GM12878 (cell line): Measurements from ENCODE around the gene EIF1AD. TPM values are rescaled to one million over a fixed set of nuclear protein-coding genes. Genes with fewer than 3 reads are reported as not detected.

Experiments used
- ATAC-seq: fragments of 200-7000 bp; cut with Tn5 transposase; 3 replicates; pipeline ENCODE4 v1.9.1; 2020; ENCODE audit warnings: mild to moderate bottlenecking, moderate library complexity
- BruUV-seq: library from RNA; stranded (reverse); fragments of 400-500 nt; replicated peaks from 2 replicates; lab custom pipeline; 2021; lab: Mats Ljungman, UMichigan
- CTCF ChIA-PET: fragments of 300-600 bp; sonication (Branson Sonifier 250); formaldehyde crosslinking; extraction: SDS; loops from one replicate; lab custom pipeline; 2021; ENCODE audit warnings: inconsistent platforms; lab: Yijun Ruan, JAX
- POLR2A ChIA-PET: fragments of 350-600 bp; formaldehyde crosslinking; extraction: SDS; loops from one replicate; lab custom pipeline; 2021; ENCODE audit warnings: inconsistent platforms; lab: Charles Lee
- RAD21 ChIA-PET: fragments of 300-600 bp; sonication (Branson Sonifier 250); formaldehyde crosslinking; loops from one replicate; lab custom pipeline; 2023; ENCODE audit warnings: antibody characterized with exemption; ENCODE audit not compliant: unreplicated experiment; lab: Charles Lee
- SMC1A ChIA-PET: fragments of 300-600 bp; sonication (Branson Sonifier 250); formaldehyde crosslinking; loops from one replicate; lab custom pipeline; 2023; ENCODE audit not compliant: unreplicated experiment, uncharacterized antibody; lab: Charles Lee
- DNase-seq: peaks from one replicate; pipeline ENCODE4 v3.0.0-alpha.2; 2011; ENCODE audit warnings: low read depth, low spot score
- FAIRE-seq: peaks from 3 replicates; lab custom pipeline; 2011; peaks lifted over from hg19 to GRCh38; lab: Jason Lieb, UNC
- H2AFZ ChIP-seq: 2 replicates; pipeline ENCODE4 v1.6.0; 2011; ENCODE audit warnings: low read depth, low read length, control low read depth; ENCODE audit not compliant: control insufficient read depth
- H3K27ac ChIP-seq: 2 replicates; pipeline ENCODE4 v1.5.1; 2011; ENCODE audit warnings: control low read depth; ENCODE audit not compliant: control insufficient read depth, insufficient read depth
- H3K27me3 ChIP-seq, 2 experiments: replicated peaks in 1 of 2; 2 replicates each; pipeline versions ENCODE4 v1.6.0 to v1.6.1; 2011; ENCODE audit warnings: low read length in 1 of 2; ENCODE audit not compliant: control insufficient read depth in 2 of 2, insufficient read depth in 2 of 2
- H3K36me3 ChIP-seq, 2 experiments: 2 replicates each; pipeline ENCODE4 v1.5.1; 2011; ENCODE audit warnings: low read length in 1 of 2; ENCODE audit not compliant: control insufficient read depth in 2 of 2, insufficient read depth in 2 of 2
- H3K4me1 ChIP-seq: 2 replicates; pipeline ENCODE4 v1.6.1; 2011; ENCODE audit warnings: mild to moderate bottlenecking, low read length, moderate library complexity, mixed read lengths; ENCODE audit not compliant: control insufficient read depth, insufficient read depth
- H3K4me2 ChIP-seq: 2 replicates; pipeline ENCODE4 v1.6.0; 2011; ENCODE audit warnings: control low read depth; ENCODE audit not compliant: control insufficient read depth, insufficient read depth
- H3K4me3 ChIP-seq: fragments of 200-600 bp; sonication (generic); 2 replicates; pipeline ENCODE4 v1.5.1; 2016
- H3K79me2 ChIP-seq: 2 replicates; pipeline ENCODE4 v1.6.0; 2011; ENCODE audit warnings: low read length; ENCODE audit not compliant: control insufficient read depth, insufficient read depth
- H3K9ac ChIP-seq: 2 replicates; pipeline ENCODE4 v1.8.0; 2011; ENCODE audit warnings: low read length, control low read depth, mixed read lengths; ENCODE audit not compliant: control insufficient read depth, insufficient read depth
- H3K9me3 ChIP-seq: replicated peaks from 3 replicates; pipeline ENCODE4 v1.5.1; 2011; ENCODE audit warnings: mild to moderate bottlenecking, low read length; ENCODE audit not compliant: control insufficient read depth, insufficient read depth
- H4K20me1 ChIP-seq: 2 replicates; pipeline ENCODE4 v1.6.0; 2011; ENCODE audit not compliant: control insufficient read depth, insufficient read depth
- CEBPB ChIP-seq, 2 experiments: fragments of 150-350 bp in 1 of 2; IDR thresholded peaks; 2 replicates each; pipeline ENCODE4 v1.6.1; 2012 to 2014; ENCODE audit warnings: low read depth in 2 of 2, low read length in 2 of 2, borderline replicate concordance in 1 of 2, inconsistent platforms in 1 of 2
- CHD2 ChIP-seq: IDR thresholded peaks from 2 replicates; pipeline ENCODE4 v1.6.1; 2011; ENCODE audit warnings: low read depth, low read length, improper control_type of control experiment, borderline replicate concordance
- CHD4 ChIP-seq: fragments of 200-600 bp; sonication (generic); IDR thresholded peaks from 2 replicates; pipeline ENCODE4 v1.6.1; 2016; ENCODE audit warnings: mild to moderate bottlenecking
- ESRRA ChIP-seq: IDR thresholded peaks from 2 replicates; pipeline ENCODE4 v1.6.1; 2012; ENCODE audit warnings: mild to moderate bottlenecking, low read length, improper control_type of control experiment
- EZH2 ChIP-seq: IDR thresholded peaks from 2 replicates; pipeline ENCODE4 v1.6.1; 2012; ENCODE audit warnings: low read depth, mild to moderate bottlenecking, control low read depth, inconsistent platforms, low read length, borderline replicate concordance; ENCODE audit not compliant: control insufficient read depth
- HDAC6 ChIP-seq: fragments of 200-600 bp; sonication (generic); IDR thresholded peaks from one replicate; pipeline ENCODE4 v1.8.0; 2017; ENCODE audit warnings: antibody characterized with exemption; ENCODE audit not compliant: unreplicated experiment
- MAX ChIP-seq: IDR thresholded peaks from 2 replicates; pipeline ENCODE4 v1.6.1; 2012; ENCODE audit warnings: low read depth, low read length, improper control_type of control experiment
- PRDM15 ChIP-seq: fragments of 450-650 bp; formaldehyde crosslinking; IDR thresholded peaks from 2 replicates; pipeline ENCODE4 v1.4.0; 2020; ENCODE audit warnings: mild to moderate bottlenecking, moderate library complexity
- RAD51 ChIP-seq: fragments of 450-650 bp; IDR thresholded peaks from 2 replicates; pipeline ENCODE4 v1.6.1; 2016; ENCODE audit warnings: moderate library complexity, mild to moderate bottlenecking, inconsistent platforms
- SPI1 ChIP-seq: IDR thresholded peaks from 2 replicates; pipeline ENCODE4 v1.6.1; 2011; ENCODE audit warnings: low read depth, mild to moderate bottlenecking, low read length, moderate library complexity, borderline replicate concordance; ENCODE audit not compliant: insufficient read depth
- STAT1 ChIP-seq: fragments of 450-650 bp; conservative IDR thresholded peaks from 2 replicates; pipeline ENCODE4 v1.6.1; 2014; ENCODE audit warnings: antibody characterized with exemption, mild to moderate bottlenecking
- ZNF592 ChIP-seq: fragments of 450-650 bp; IDR thresholded peaks from 2 replicates; pipeline ENCODE4 v1.6.1; 2017; ENCODE audit warnings: mild to moderate bottlenecking, moderate library complexity
- ZNF622 ChIP-seq: fragments of 450-650 bp; IDR thresholded peaks from 2 replicates; pipeline ENCODE4 v1.6.1; 2017; ENCODE audit warnings: mild to moderate bottlenecking, inconsistent platforms
- WGBS: methylation state at CpG from one replicate; pipeline ENCODE4 v1.1.6; 2016; ENCODE audit warnings: low lambda C conversion rate; ENCODE audit not compliant: insufficient replicate concordance, insufficient coverage; ENCODE audit errors: missing lambda C conversion rate; 5-methylcytosine and 5-hydroxymethylcytosine counted together
- in situ Hi-C: fragments of 300-500 bp; cut with MboI; formaldehyde crosslinking; loops from 9 replicates; pipeline ENCODE4 v1.14.3; 2018; ENCODE audit warnings: mixed read lengths
- intact Hi-C: fragments of 100-400 bp; cut with micrococcal nuclease; formaldehyde crosslinking; loops from one replicate; pipeline ENCODE4 v1.14.2; 2022; ENCODE audit not compliant: unreplicated experiment
- polyA plus RNA-seq, 11 experiments: library from polyadenylated mRNA; depleted of rRNA in 4 of 11; unstranded in 6 of 11; stranded (reverse) in 5 of 11; fragments of >200 nt; fragmentation: Nextera tagmentation in 4 of 11; fragmentation: Illumina TruSeq in 1 of 11; extraction: Ambion mirVana in 4 of 11; extraction: Trizol in 1 of 11; gene quantifications; 1 replicate in 1 of 11; 2 replicates in 10 of 11; pipeline versions ENCODE4 v1.2.1 to v1.2.3, GENCODE V29; 2011 to 2016; ENCODE audit warnings: inconsistent platforms in 2 of 11, missing spikeins in 2 of 11, low read depth in 1 of 11
- total RNA-seq, 4 experiments: library from RNA; depleted of rRNA in 3 of 4; stranded (reverse); fragments of >200 nt in 3 of 4; fragmentation: Illumina TruSeq in 1 of 4; extraction: Trizol in 1 of 4; gene quantifications; 2 replicates each; pipeline versions ENCODE4 v1.2.1 to v1.2.3, GENCODE V29; 2013 to 2021

The EIF1AD gene
- total and polyA plus RNA-seq, 10 of the 15 experiments (the other 5 are each of a cell fraction or from before 2014, with no cell fraction given) = 31.6 to 56.8 (median 39.5) TPM

GRCh38 chr11:66002648-66003225 lies 780 bp upstream of the EIF1AD start (continued):
- no peak for TF ChIP-seq ZNF592
- no peak for TF ChIP-seq ZNF622
- no peak for TF ChIP-seq CEBPB (IDR thresholded peaks at IDR 0.05; ENCODE audit: borderline replicate concordance in 1 of 2, low read depth in 2 of 2, low read length in 2 of 2)
- TF ChIP-seq CHD2 = no peak
- no peak for TF ChIP-seq CHD4

GRCh38 chr11:65997286-65997685 lies 4.7 kb downstream of the EIF1AD start:
- in situ Hi-C loops = no loop called here
- POLR2A ChIA-PET = interaction anchor here (0.6 to 0.7 kb wide), 2 partner anchors 13 to 61 kb away, joined by 3 to 4 read pairs; no protein-coding TSS in a partner anchor
- TF ChIP-seq HDAC6 (no peak), PRDM15 (CRISPR knock-in tag) (no peak), EZH2 (no peak), SPI1 (no peak), STAT1 (no peak), CHD4 (no peak), MAX (no peak), RAD51 (no peak), ESRRA (no peak)

More at GRCh38 chr11:65997286-65997685, 4.7 kb downstream of the EIF1AD start:
- H3K36me3 ChIP-seq = peaks cover 17 to 25% of the 10 kb centered on the region in 2 experiments
- no TSS peak for BruUV-seq
- 100% methylated on average over 2 of the region's 2 CpGs for WGBS
- no peak overlapping the region for H3K4me2 ChIP-seq
- ChIA-PET SMC1A (no interaction called here), CTCF (interaction anchor here (0.6 kb wide), 1 partner anchor 47 kb away, joined by 3 read pairs; no protein-coding TSS in a partner anchor), RAD21 (interaction anchor here (0.7 kb wide), 1 partner anchor 285 kb away, joined by 3 read pairs; no protein-coding TSS in a partner anchor)
- FAIRE-seq (no peak), DNase-seq (no peak), ATAC-seq (no peak)
- no peak overlapping the region for H2AFZ ChIP-seq
- H3K4me1 ChIP-seq = peaks cover 3% of the 10 kb centered on the region
- peaks cover 20% of the 10 kb centered on the region for H3K79me2 ChIP-seq
- H3K4me3 ChIP-seq = no peak overlapping the region
- H3K27ac ChIP-seq = no peak overlapping the region
- H3K9me3 ChIP-seq = no peaks in the 10 kb centered on the region
- H3K9ac ChIP-seq = no peak overlapping the region
- no peaks in the 10 kb centered on the region for H3K27me3 ChIP-seq
- intact Hi-C loops = no loop called here
- H4K20me1 ChIP-seq = no peaks in the 10 kb centered on the region
